NK-92 treated with Interleukin-12 subunit alpha and Interleukin-12 subunit beta, amount 100 ng/mL, for 24 hours (cell line): ENCODE results near the gene PTTG2.
"Not testable (repeated sequence)": the region's sequence is repeated elsewhere in the genome, so short reads cannot be mapped to it uniquely, and the experiment has no call there.

Experiments used
- DNase-seq: peaks from one replicate; lab custom pipeline; 2025; lab: John Stamatoyannopoulos, UW

Gene PTTG2

DNA sequence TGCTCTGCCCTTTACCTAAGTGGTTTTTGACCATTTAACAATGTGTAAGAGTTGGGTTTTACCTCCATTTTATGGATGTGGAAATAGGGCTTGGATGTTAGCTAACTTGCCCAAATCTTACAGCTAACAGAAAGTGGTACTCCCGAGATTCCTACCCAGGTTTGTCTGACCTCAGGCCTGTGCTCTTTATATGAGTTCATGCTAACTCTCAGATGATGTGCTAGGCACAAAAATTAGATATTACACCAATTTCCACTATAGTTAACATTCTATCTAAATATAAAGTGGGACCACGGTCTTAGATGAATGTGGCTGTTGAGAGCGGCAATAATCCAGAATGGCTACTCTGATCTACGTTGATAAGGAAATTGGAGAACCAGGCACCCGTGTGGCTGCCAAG is at the start of gene PTTG2:
Gene PTTG2 (plus strand): TSS at position 301 of the 400 bp plus-strand sequence. CDS start 37 bp downstream, at position 338.
- DNase-seq, result no peak

DNA sequence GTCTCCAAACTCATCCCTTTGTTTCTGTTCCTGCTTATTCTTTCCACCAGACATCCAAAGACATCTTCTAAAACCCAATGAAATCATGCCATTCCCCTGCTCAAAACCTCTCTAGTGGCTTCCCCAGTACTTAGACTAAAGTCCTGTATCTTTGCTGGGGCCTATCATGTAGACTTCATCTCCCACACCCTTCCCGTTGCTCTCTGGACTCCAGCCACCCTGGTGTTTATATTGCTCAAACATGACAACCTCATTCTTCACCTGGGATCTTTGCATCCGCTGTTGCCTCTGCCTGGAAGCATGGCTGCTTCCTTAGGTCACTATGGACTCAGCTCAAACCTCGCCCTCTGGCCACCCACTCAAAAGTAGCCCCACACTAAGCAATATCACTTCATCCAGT is 45.7 kb upstream of the PTTG2 start:
- DNase-seq, result no peak

DNA sequence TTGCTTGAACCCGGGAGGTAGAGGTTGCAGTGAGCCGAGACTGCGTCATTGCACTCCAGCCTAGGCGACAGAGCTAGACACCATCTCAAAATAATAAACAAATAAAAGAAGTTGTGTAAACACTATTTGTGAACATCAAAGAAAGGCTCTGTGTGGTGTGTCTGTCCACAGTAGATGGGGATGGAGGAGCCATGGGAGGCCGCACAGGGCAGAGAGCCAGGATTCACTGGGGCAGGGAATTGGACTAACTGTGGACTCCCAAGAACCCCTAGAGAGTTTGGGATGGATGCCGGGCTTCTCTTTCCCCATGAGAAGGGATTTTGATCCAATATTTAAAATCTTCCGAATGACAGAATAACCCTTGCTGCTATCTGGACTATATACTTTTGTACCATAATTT is 42.8 kb upstream of the PTTG2 start:
- DNase-seq, result no peak

DNA sequence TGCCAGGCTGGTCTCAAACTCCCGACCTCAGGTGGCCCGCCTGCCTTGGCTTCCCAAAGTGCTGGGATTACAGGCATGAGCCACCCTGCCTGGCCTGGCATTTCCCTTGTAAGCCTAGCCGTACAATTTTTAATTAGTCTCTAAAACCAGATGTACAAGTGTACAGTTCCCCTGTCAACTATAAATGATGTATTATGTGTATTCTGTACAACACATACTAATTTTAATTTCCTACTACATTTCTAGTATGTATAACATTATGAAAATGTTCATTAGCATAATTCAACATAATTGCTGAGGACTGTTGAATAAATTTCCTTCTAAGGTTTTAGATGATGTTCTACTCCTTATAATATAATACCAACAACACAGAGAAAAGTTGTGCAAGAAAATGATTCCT is 41.5 kb upstream of the PTTG2 start:
- no peak for DNase-seq

DNA sequence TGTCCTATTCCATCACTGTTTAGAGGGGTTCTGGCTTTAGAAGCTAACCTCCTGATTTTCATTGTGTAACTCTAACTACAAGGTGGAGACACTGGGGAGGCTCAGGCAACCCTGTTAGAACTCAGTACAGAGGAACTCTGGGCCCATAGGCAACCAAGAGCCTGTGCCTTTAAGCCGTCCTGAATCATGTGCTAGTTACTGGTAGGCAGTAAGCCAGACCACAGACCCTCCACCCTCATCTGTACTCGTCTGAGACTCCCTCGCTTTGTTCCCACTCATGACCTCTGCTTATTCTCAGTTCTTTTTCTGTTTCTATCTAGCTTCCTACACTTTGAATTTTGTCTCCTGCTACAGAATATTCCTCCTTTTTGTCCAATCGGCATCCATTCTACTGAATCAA is 37.9 kb upstream of the PTTG2 start:
- DNase-seq, result no peak

DNA sequence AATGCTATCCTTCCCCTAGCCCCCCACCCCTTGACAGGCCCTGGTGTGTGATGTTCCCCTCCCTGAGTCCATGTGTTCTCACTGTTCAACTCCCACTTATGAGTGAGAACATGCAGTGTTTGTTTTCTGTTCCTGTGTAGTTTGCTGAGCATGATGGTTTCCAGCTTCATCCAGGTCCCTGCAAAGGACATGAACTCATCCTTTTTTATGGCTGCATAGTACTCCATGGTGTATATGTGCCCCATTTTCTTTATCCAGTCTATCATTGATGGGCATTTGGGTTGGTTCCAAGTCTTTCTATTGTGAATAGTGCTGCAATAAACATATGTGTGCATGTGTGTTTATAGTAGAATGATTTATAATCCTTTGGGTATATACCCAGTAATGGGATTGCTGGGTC is 37.1 kb upstream of the PTTG2 start:
- not testable (repeated sequence) for DNase-seq

GRCh38 chr4:37924946-37925345 is 35.3 kb upstream of the PTTG2 start:
- DNase-seq, result no peak

- no peak for DNase-seq
Measured at GRCh38 chr4:37927434-37927833, 32.8 kb upstream of the PTTG2 start.

- DNase-seq, result no peak
Measured at GRCh38 chr4:37928426-37929416, 31.5 kb upstream of the PTTG2 start.

GRCh38 chr4:37934096-37934495 is 26.1 kb upstream of the PTTG2 start:
- no peak for DNase-seq

GRCh38 chr4:37934609-37935008 is 25.6 kb upstream of the PTTG2 start:
- DNase-seq, result no peak

- no peak for DNase-seq
Measured at GRCh38 chr4:37935026-37935425, 25.2 kb upstream of the PTTG2 start.

DNA sequence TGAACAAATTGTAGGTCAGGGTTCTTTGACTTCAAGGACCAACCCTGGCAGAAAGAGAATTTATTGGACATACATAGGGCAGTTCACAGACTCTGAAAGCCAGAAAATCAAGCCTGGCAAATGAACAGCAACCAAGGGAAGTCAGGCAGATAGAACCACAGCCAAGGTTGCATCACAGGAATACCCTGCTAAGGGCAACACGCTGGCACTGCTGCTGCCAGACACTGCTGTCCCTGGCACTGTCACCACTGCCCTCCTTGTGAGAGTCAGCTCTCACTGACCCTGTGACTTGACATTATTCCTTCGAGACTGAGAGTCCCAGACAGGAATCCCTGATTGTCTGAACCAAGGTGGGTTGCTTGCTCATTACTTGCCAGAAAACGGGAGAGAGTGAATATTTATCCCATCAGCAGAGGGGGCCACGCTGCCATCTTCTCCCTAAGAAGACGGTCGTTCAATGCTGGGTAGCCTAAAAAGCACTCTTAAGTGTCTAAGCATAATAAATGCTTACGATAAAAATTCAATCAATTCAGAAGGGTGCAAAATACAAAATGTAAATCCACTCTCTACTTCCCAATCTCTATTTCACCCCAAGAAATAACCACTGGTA is 23.2 kb upstream of the PTTG2 start:
- DNase-seq, result no peak

GRCh38 chr4:37938208-37938607 is 22.0 kb upstream of the PTTG2 start:
- no peak for DNase-seq

DNA sequence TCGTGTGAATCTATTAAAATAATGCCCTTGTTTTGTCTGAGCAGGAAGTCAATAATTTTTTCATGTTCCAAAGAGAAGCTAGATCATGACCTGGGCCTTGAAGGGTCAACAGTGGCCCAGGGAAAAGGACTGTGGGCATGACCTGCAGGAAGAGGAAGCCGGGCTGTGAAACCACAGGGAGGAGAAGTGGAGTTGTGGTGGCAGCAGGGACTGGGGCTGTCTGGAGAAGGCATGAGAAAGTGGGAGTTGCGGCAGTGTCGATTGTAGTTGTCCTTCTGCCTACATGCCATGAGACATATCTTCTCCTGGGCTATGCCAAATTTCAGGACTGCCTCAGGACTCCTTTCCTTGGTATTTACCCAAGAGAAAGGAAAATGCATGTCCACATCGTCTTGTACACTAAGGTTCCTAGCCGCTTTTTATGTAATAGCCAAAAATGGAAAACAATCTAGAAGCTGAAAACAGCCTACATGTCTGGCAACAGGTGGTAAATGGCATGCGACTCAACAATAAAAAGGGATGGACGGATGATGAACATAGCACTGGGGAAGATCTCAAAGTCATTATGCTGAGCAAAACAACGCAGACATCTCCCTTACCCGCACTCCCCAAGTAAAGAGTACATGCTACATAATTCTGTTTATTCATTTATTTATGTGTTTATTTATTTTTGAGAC is 13.6 kb upstream of the PTTG2 start:
- DNase-seq, result no peak

GRCh38 chr4:37948542-37948941 is 11.7 kb upstream of the PTTG2 start:
- DNase-seq, result no peak

GRCh38 chr4:37949636-37950426 is 10.4 kb upstream of the PTTG2 start:
- DNase-seq, result no peak

GRCh38 chr4:37951461-37952352 is 8.5 kb upstream of the PTTG2 start:
- no peak for DNase-seq

DNA sequence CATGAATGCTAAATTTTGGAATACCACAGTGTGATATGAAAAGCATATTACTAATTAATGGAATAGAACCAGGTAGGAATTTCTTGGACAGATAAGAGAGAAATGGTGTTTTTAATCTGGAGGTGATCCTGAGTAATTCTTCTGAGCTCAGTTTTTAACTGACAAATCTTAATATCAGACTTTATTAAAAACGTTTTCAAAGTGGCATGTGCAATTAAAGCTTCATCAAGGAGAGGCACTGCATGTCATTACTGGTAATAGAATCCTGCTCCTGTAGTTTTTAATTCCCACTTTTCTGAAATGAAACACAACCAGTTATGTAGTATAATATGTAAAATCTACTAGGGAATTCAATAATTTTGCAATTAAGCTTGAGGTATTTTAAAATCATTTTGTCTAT is 7.0 kb upstream of the PTTG2 start:
- no peak for DNase-seq

GRCh38 chr4:37953620-37954293 is 6.4 kb upstream of the PTTG2 start:
- DNase-seq, result no peak
